CD4-positive, alpha-beta T cell treated with Interleukin-12 subunit alpha and Interleukin-12 subunit beta, for 1 hour (primary cell): Measurements from ENCODE around the gene DCUN1D2.

Source experiments
- DNase-seq: peaks from one replicate; pipeline ENCODE4 v3.0.0-alpha.2; 2020

DCUN1D2 gene

DNA sequence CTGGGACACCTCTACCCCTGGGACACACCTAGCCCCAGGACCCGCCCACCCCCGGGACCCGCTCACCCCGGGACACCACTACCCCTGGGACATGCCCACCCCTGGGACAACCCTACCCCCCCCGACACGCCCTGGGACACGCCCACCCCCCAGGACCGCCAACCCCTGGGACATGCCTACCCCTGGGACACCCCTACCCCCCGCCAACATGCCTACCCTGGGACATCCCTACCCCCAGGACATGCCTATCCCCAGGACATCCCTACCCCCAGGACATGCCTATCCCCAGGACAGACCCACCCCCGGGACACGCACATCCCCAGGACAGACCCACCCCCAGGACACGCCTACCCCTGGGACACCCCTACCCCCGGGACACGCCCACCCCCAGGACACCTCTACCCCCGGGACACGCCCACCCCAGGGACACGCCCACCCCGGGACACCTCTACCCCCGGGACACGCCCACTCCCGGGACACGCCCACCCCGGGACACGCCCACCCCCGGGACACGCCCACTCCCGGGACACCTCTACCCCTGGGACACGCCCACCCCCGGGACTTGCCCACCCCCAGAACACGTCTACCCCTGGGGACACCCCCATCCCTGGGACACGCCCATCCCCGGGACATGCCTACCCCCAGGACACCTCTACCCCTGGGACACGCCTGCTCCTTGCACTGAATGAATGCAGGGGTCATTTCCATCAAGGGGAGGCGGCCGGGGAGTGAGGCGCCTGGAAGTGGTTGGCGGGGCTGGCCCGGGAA lies 69.5 kb downstream of the DCUN1D2 start:
- DNase-seq, result no peak

DNA sequence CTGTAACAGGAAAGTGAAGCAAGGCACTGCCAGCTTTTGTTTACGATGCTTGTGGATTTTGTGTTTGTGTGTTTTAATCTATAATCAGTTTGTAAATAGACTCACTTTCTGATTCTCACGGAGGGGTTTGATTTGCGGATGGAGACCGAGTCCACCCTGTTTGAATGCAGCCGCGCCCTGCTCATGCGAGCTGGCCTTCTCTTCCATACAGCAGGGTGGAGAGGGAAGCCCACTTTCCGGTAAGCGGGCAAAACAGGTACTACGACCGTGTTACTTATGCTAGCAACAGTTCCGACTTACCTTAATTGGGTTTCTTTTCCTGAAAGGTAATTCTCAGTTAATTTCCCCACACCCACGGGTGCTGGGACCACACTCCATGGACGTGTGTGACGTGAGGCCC lies 70.3 kb downstream of the DCUN1D2 start:
- DNase-seq, result no peak

DNA sequence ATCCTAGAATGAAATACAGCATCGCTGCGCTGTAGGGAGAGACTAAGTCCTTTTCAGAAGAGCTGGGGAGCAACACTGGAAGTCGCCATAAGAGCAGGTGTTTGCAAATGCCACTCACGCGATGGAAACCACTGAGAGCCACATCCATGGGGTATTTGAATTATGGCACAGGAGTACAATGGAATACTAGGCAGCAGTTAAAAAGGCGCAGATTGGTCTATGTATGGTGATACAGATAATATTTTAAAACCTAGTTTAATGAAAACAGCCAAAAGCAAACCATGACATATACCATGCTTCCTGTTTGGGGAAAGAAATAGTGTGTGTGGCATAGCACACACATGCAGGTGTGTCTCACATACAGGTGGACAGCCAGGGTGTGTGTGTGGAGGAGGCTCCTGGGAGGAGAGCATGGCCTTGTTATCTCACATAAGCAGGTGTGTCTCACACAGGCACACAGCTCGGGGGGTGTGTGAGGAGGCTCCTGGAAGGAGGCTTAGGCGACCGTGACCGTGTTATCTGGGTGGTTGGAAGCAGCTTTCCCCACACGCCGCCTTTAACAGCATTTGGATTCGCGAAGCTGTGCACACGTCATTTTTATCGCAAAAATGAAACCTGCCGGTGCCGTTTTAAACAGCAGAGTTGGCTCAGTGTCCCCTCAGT lies 70.8 kb downstream of the DCUN1D2 start:
- DNase-seq, result no peak

DNA sequence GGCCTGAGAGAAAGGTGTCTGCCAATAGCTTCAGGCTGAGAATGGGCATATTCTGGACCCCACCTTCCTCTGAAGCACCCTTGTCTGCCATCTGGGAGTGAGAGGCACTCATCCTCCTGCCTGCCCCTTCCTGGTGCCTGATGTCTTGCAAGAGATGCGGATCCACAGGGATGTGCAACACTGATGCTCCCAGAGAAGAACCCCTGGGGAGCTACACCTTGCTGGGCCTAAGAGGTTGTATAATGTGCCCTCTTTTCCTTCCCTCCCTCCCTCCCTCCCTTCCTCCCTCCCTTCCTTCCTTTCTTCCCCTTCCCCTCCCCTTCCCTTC lies 71.8 kb downstream of the DCUN1D2 start:
- DNase-seq, result no peak

DNA sequence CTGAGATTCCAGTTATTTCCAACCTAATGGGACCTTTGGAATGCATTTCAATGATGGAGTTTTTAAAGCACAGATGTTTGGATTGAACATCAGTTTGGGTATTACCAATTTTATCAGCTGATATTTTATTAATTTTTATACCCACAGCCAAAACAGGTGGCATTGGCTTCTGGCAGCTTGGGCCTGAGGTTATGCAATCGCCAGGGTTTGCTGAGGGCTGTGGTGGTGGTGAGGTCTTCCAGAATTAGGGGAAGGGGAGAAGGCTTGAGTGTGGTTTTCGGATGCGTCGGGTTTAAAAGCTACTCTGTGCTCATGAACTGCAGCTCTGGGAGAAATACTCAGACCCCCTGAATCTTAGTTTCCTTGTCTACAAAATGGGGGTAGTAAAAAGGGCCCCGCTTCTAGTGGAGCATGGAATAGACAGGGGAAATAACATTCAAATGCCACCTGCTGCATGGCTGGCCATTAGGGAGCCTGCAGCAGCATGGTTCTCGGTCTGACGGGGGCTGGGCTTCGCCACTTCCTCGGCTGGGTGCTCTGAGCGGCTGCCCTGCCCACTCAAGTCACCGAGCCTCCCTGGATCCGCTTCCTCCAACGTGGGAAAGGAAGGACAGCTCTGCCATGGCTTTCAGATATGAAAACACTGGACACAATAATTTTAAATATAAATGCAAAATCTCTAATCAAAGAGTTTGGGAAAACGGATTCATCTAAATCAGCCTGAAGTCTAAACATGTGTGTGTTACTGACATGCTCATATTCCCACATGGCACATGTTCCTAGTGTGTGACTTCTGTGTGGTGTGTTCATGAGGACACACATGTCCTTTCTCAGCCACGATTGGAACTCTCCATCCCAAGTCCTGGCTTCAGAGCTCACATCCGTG lies 72.4 kb downstream of the DCUN1D2 start:
- no peak for DNase-seq

DNA sequence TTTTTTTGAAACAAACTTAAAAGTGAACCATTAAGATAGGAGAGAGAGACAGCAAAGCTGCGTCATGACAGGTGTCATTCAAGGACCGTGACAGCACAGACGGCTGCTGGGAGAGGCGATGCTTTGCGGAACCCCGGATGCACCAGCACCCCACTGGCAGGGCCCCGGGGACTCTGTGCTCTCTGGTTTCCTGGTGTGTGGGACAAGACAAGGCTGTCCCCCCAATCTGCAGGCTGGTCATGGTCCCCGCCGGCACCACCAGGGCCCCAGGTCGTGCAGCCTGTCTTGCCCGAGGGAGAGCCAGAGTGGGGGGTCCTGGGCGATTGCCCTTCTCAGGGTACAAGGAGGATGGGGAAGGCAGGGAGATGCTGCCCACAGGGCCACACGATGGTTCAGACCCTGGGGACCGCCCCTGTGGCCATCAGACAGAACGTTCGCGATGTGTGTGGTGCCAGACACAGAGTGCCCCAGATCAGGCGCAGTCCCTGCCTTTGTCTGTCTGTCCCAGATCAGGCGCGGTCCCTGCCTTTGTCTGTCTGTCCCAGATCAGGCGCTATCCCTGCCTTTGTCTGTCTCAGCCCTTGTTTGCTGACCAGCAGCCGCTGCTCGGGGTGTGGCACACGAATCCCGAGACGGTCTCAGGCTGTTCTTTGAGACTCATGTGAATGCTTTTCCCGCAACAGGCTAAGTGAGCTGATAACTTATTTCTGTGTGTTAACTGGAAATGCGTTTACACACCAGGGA lies 73.3 kb downstream of the DCUN1D2 start:
- DNase-seq, result no peak

DNA sequence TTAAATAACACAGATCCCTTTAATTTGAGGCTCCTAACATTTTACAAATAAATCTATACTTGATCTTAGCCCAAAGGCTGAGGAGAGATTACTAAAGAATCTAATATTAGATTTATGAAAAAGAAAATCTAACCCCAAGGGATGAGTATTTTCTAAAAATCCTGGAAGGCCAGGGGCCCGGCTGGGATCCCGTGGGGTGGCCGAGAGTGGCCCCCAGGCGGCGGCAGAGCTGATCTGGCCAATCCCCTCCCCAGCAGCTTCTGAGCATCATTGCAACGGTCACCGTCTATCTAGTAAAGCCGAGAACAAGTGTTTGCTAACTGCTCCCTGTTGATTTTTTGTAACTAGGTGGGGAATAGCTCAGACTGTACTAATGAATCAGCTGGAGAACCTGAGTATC lies 74.7 kb downstream of the DCUN1D2 start:
- no peak for DNase-seq

DNA sequence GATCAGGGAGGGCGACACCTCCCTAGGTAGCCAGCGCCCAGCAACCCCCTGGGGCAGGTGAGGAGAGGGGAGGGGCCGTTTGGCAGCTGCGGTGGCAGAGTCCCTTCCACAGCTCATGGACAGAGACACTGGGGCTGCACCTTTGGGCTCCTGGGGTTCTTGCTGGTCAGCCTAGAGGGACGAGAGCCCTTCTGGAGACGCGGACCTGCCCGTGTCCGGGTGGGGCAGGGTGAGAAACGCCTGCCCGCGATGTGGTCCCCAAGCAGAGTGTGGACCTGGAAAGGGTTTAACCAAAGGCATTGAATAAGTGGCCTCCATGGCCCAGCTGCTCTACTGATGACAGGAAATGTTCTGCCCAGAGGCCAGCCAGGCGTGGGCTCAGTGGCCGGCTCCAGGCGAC lies 75.5 kb downstream of the DCUN1D2 start:
- no peak for DNase-seq

DNA sequence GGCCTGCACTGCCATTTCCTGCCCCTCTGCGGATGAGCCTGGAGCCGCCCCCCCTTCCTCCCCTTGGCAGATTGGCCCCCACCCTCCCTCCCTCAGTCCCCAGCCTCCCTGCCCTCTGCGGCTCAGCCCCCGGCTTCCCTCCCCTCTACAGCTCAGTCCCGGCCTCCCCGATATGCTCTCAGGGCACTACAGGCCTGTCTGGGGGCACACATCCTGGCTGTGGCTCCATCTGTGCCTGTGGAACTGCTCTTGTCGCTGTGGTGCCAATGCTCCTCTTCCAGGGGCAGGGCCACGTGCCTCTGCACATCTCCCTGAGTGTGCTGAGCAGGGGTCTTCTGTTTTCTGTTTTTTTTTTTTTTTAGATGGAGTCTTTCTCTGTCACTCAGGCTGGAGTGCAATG lies 76.2 kb downstream of the DCUN1D2 start:
- no peak for DNase-seq

DNA sequence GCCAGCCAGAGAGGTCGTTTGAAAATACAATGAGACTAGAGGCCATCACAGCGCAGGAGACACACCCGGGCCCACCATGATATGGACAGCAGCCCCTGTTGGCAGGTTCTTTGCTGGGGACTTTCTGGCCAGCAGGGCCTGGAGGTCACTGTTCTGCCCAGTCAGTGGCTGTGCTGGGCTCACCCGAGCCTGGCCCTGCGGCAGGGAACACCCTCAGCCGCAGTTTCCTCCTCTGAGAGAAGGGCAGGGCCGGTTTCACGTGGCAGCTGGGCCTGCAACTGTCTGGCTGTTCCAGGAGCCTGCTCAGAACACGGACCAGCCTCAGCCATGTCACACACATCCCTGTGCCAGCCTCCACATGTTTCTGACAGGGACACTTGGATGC lies 76.6 kb downstream of the DCUN1D2 start:
- DNase-seq, result no peak

DNA sequence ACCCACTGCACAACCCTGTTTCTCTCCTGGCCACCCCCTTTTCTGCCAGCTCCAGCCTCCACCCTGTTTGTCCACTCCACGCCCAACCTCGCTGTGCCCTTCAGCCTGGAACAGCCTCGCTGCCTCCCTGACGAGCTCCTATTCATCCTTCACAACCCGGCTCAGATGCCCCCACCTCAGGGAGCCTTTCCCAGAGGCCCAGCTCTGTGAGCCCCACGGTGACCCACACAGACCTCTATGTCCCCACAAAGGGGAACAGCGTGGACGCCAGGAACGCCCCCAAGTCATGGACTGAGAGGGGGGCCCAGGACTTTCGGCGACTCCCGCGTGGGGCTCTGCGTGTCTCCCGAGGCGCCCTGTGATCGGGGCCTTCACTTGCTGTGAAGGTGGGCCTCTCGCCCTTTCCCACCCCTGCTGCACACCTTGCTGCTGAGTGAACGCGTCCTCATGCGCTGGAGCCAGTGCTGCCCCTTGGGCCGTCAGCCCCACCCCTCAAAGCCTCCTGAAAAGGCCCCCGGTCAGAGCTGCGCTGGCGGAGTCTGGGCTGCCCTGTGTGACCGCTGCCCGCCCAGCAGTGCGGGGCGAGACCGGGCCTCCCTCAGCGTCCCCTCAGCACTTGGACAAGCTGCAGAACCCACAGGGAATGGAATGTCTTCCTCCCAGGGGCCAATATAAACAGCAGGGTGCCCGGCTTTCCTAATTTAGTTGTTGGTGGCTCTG lies 77.2 kb downstream of the DCUN1D2 start:
- no peak for DNase-seq

DNA sequence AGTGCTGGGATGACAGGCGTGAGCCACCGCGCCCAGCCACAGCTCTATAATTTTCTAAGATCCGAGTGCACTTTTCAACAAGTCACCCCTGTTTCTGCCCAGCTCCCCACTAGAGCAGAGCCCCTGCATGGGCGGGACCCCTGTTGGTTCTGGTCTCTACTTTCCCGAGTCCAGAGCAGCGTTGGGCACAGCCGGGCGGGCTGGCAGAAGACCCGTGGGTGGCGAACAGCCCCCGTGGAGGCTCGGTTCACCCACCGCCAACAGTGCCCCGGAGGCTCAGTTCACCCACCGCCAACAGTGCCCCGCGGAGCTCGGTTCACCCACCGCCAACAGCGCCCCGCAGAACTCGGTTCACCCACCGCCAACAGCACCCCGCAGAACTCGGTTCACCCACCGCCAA lies 78.1 kb downstream of the DCUN1D2 start:
- DNase-seq, result no peak

DNA sequence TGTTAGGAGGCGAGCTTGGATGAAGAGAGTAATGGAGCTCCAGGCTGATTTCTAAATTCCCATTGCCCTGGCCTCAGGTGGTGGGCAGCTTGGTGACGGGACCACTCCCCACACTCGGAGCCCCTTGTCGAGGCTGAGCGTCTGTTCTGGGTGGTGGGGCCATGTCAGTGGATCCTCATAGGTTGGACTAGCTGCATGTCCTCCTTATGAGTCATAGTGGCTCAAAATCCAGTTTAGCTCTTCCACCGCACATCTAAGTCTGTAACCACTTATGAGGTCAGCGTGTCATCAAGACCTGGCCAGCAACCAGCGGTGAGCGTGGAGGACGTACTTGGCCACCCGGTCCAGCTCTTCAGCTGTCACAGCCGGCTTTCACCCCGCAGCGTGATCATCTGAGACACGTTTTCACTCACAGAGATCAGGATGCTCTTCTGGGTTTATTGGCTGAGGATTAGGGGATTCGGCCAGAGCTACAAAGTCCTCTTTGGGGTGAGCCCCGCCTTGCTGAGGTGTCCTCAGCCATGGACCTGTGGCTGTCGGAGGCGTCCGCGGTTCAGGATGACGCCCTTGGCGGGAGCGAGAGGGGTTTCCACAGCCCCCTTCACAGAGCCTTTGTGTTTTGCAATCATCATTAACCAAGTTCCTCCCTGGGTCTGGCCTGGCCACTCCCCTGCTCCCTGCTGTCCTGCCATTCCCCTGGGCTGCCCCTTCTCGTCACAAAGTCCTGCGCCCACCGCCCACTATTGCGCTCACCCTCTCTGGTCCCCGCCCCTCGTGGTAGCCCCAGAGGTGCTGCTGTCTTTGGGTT lies 79.1 kb downstream of the DCUN1D2 start:
- no peak for DNase-seq

DNA sequence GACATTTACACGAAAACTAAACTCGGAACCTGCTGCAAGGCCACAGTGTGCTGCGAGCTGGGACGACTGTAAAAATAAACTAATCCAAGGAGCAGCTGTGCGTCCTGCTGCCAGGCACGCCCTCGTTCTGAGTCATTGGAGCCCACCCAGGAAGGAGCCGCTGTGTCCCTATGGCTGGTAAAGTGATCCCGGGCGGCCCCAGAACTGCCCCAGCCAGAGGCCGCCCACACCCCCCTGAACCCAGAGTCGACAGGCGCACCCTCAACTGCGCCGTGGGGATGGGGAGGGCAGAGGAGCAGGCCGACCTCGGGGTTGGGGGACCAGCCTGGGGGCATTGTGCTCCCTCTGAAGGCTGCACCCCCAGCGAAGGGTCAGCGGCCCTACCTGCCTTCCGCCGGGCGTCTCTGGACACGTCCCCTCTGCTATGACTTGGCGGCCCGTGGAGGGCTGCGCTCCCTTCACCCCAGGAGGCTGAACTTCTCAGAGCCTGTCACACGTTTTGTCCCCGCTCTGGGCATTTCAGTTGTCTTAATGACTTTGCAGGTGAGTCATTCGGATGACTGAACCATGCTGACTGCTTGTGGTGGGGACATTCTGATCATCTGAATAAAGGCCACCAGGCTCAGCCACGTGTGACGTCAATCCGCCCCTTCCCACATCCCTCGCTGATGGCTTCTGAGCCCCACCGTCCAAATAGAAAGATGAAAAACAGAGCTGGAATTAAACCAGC lies 79.9 kb downstream of the DCUN1D2 start:
- no peak for DNase-seq

DNA sequence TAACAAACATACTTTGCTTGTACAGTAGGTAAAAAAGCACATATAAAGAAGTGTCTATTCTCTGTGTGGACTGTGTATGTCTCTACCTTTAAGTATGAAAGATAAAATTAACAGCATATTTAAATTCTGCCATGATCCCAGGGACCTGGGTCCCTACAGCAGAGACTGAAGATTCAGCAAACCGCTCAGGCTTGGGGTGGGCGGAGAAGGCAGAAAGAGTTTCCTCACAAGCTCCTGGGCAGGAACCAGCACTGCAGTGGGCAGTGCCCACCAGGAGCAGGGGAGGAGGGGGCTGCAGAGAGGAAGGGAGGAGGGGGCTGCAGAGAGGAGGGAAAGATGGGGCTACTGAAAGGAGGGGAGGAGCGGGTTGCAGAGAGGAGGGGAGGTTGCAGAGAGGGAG lies 81.9 kb downstream of the DCUN1D2 start:
- DNase-seq, result no peak

DNA sequence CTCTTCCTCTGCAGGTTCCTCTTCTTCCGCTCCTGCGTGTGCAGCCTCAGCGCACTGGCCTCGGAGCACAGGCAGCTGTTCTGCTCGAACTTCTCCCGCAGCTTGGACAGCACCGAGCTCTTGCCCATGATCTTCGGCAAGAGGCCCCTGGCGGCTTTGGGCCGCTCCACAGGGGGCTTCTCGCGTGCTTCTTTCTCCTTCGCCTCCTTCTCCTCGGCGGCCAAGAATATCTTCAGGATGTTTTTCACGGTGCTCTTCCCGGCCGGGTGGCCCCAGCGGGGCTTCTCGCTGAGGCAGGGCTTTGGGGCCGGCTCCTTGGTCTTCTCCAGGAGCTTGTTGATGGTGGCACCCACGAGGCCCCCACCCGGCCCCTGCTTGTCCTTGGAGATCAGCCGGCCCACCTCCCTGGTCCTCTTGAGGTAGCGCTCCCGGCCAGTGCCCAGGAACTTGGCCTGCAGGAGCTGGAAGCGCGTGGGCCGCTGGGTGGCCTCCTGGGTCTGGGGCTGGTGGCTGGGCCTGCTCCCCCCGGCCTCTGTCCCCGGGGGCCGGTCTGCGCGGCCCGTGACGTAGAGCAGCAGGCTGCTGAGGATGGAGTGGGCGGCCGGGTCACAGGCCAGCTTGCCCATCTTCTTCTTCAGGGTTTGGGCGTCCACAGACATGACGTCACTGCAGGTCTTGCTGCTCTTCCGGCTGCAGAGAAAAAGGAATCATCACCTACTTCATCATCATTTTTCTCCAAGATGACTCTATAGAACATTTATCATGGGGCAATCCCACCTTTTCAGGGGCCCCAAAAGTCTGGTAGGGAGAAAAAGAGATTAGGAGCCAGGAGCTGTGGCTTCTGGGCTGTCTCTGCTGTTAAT lies 82.7 kb downstream of the DCUN1D2 start:
- no peak for DNase-seq

DNA sequence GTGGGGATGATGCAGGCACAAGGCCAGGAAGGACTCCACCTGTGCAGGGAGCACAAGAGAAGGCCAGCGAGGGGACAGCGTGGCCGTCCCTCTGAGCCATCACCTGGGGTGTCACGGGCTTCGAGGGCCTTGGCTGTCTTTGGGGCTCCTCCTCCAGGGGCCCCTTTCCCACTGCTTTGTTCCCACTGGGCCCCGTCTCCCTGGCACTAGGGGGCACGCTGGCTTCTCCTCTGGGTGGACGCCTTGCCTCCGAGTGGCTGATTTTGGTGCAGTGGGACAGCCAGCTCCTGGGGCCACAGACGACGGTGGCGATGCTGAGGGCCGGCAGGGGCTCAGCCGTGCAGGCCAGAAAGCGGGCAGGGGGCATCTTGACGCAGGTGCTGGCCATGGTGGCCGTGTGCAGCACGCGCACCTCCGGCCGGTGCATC lies 83.4 kb downstream of the DCUN1D2 start:
- no peak for DNase-seq

DNA sequence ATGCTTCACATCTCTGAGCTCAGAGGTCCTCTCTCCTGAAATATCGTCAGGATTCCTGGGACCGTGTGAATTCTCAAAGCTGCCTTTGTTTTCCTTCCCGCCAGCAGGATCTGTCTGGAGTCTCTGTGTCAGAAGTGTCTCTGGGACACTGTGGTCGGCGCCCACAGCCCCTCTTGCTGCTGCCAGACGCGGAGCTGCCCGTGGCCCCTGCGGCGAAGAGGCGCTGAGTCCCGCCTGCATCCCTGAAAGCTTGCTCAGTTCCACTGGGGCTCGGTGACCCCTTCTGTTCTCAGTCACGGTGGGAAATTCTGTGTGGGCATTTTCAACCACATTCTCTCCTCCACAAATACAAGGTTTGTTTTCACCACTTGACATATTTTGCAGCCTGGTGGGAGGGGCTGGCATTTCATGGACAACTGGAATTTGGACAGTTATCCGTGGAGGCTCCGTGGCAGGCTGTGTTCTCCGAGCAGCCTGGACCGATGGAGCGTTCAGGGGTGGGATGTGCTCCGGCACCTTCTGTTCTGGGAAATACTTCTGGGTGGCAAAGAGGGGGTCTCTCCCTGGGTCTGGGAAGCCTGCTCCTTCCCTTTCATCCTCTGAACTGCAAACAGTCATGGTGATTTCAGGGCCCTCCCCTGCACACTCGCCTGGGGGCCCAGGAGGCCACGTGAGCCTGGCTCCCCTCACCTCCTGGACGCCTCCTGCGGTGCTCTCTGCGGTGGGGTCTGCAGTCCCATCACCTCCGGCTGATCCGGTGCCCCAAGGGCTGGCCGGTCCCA lies 84.0 kb downstream of the DCUN1D2 start:
- no peak for DNase-seq
